ENCODE results near the gene LINC00305. TPM values are rescaled to one million over a fixed set of nuclear protein-coding genes. Genes with fewer than 3 reads are reported as not detected.
A peak's percentile ranks its signal among the peaks of the same experiment; 100 is the strongest.

The LINC00305 gene
- total and polyA plus RNA-seq, 7 experiments from 2014 or later, result not detected

- no peak overlapping the region for H3K27ac Mint-ChIP-seq
- H3K27me3 Mint-ChIP-seq, result peaks cover 0 to 12% (median 0%) of the 10 kb centered on the region in 5 donors
- no peak for DNase-seq
- no peaks in the 10 kb centered on the region for H3K4me1 Mint-ChIP-seq
- Histone ChIP-seq H3K9me3 (ENCODE audit: control insufficient read depth in 2 of 3, low read length in 3 of 3) (no peaks in the 10 kb centered on the region), H3K36me3 (ENCODE audit: control insufficient read depth in 2 of 3, insufficient read depth in 3 of 3, low read length in 3 of 3) (no peaks in the 10 kb centered on the region), H3K4me3 (ENCODE audit: low read length) (no peak overlapping the region), H3K27me3 (ENCODE audit: control insufficient read depth in 2 of 2, insufficient read depth in 2 of 2, low read length in 2 of 2) (no peaks in the 10 kb centered on the region), H3K27ac (ENCODE audit: low read depth, low read length) (no peak overlapping the region), H3K4me1 (ENCODE audit: control insufficient read depth in 2 of 2, insufficient read depth in 2 of 2, low read length in 2 of 2) (no peaks in the 10 kb centered on the region)
- intact Hi-C loops (cut with micrococcal nuclease), result no loop called here
- ChIA-PET POLR2A (no interaction called here), CTCF (no interaction called here)
- no peak for ATAC-seq
- no peaks in the 10 kb centered on the region for H3K36me3 Mint-ChIP-seq
- H3K9me3 Mint-ChIP-seq, result peaks cover 0 to 3% (median 0%) of the 10 kb centered on the region in 11 donors
- H3K4me3 Mint-ChIP-seq, result no peak overlapping the region
Measured at GRCh38 chr18:64044616-64045015, 104.3 kb downstream of the LINC00305 start.

GRCh38 chr18:64042728-64043358 is 106.0 kb downstream of the LINC00305 start:
- H3K27me3 ChIP-seq (ENCODE audit: control insufficient read depth in 2 of 2, insufficient read depth in 2 of 2, low read length in 2 of 2), result no peaks in the 10 kb centered on the region
- H3K27ac ChIP-seq (ENCODE audit: low read depth, low read length), result no peak overlapping the region
- intact Hi-C loops (cut with micrococcal nuclease), result no loop called here
- Mint-ChIP-seq H3K27ac (no peak overlapping the region), H3K36me3 (no peaks in the 10 kb centered on the region), H3K4me1 (no peaks in the 10 kb centered on the region), H3K27me3 (peaks cover 0 to 12% (median 0%) of the 10 kb centered on the region in 5 donors), H3K9me3 (peaks cover 0 to 3% (median 0%) of the 10 kb centered on the region in 11 donors), H3K4me3 (no peak overlapping the region)
- ChIA-PET CTCF (no interaction called here), POLR2A (no interaction called here)
- DNase-seq, result no peak
- no peak overlapping the region for H3K4me3 ChIP-seq (ENCODE audit: low read length)
- H3K9me3 ChIP-seq (ENCODE audit: control insufficient read depth in 2 of 3, low read length in 3 of 3), result no peaks in the 10 kb centered on the region
- no peaks in the 10 kb centered on the region for H3K36me3 ChIP-seq (ENCODE audit: control insufficient read depth in 2 of 3, insufficient read depth in 3 of 3, low read length in 3 of 3)
- H3K4me1 ChIP-seq (ENCODE audit: control insufficient read depth in 2 of 2, insufficient read depth in 2 of 2, low read length in 2 of 2), result no peaks in the 10 kb centered on the region
- ATAC-seq, result no peak

- intact Hi-C loops (cut with micrococcal nuclease), result loop anchor here in 1 of 2 donors (5.0 kb wide), 2 partner anchors 369 to 1499 kb away; no protein-coding TSS in a partner anchor
- DNase-seq (peak in 3 of 9 donors; percentile 5 to 15 (median 11)), ATAC-seq (no peak)
- Histone ChIP-seq H3K4me3 (ENCODE audit: low read length) (no peak overlapping the region), H3K36me3 (ENCODE audit: control insufficient read depth in 2 of 3, insufficient read depth in 3 of 3, low read length in 3 of 3) (no peaks in the 10 kb centered on the region), H3K27ac (ENCODE audit: low read depth, low read length) (no peak overlapping the region), H3K27me3 (ENCODE audit: control insufficient read depth in 2 of 2, insufficient read depth in 2 of 2, low read length in 2 of 2) (no peaks in the 10 kb centered on the region), H3K4me1 (ENCODE audit: control insufficient read depth in 2 of 2, insufficient read depth in 2 of 2, low read length in 2 of 2) (no peaks in the 10 kb centered on the region), H3K9me3 (ENCODE audit: control insufficient read depth in 2 of 3, low read length in 3 of 3) (no peaks in the 10 kb centered on the region)
- CTCF ChIA-PET, result no interaction called here
- Mint-ChIP-seq H3K27me3 (peaks cover 0 to 19% (median 3%) of the 10 kb centered on the region in 5 donors), H3K36me3 (no peaks in the 10 kb centered on the region), H3K27ac (no peak overlapping the region), H3K9me3 (no peaks in the 10 kb centered on the region), H3K4me3 (no peak overlapping the region), H3K4me1 (no peaks in the 10 kb centered on the region)
- POLR2A ChIA-PET, result no interaction called here
Measured at GRCh38 chr18:64037812-64038414, 111.0 kb downstream of the LINC00305 start.

GRCh38 chr18:64032312-64032711 is 116.6 kb downstream of the LINC00305 start:
- H3K27me3 ChIP-seq (ENCODE audit: control insufficient read depth in 2 of 2, insufficient read depth in 2 of 2, low read length in 2 of 2), result no peaks in the 10 kb centered on the region
- no peaks in the 10 kb centered on the region for H3K4me1 Mint-ChIP-seq
- no peaks in the 10 kb centered on the region for H3K36me3 ChIP-seq (ENCODE audit: control insufficient read depth in 2 of 3, insufficient read depth in 3 of 3, low read length in 3 of 3)
- DNase-seq (no peak), ATAC-seq (no peak)
- peaks cover 0 to 2% (median 0%) of the 10 kb centered on the region in 11 donors for H3K9me3 Mint-ChIP-seq
- no peak overlapping the region for H3K27ac Mint-ChIP-seq
- peaks cover 0 to 39% (median 11%) of the 10 kb centered on the region in 5 donors for H3K27me3 Mint-ChIP-seq
- no peaks in the 10 kb centered on the region for H3K9me3 ChIP-seq (ENCODE audit: control insufficient read depth in 2 of 3, low read length in 3 of 3)
- intact Hi-C loops (cut with micrococcal nuclease), result no loop called here
- H3K36me3 Mint-ChIP-seq, result peaks cover 0 to 4% (median 0%) of the 10 kb centered on the region in 5 donors
- H3K4me3 Mint-ChIP-seq, result no peak overlapping the region
- no peak overlapping the region for H3K27ac ChIP-seq (ENCODE audit: low read depth, low read length)
- POLR2A ChIA-PET, result no interaction called here
- CTCF ChIA-PET, result no interaction called here
- H3K4me3 ChIP-seq (ENCODE audit: low read length), result no peak overlapping the region
- no peaks in the 10 kb centered on the region for H3K4me1 ChIP-seq (ENCODE audit: control insufficient read depth in 2 of 2, insufficient read depth in 2 of 2, low read length in 2 of 2)

GRCh38 chr18:64031411-64031810 is 117.5 kb downstream of the LINC00305 start:
- no peak overlapping the region for H3K4me3 Mint-ChIP-seq
- DNase-seq, result no peak
- H3K36me3 ChIP-seq (ENCODE audit: control insufficient read depth in 2 of 3, insufficient read depth in 3 of 3, low read length in 3 of 3), result no peaks in the 10 kb centered on the region
- no peaks in the 10 kb centered on the region for H3K27me3 ChIP-seq (ENCODE audit: control insufficient read depth in 2 of 2, insufficient read depth in 2 of 2, low read length in 2 of 2)
- no peaks in the 10 kb centered on the region for H3K9me3 ChIP-seq (ENCODE audit: control insufficient read depth in 2 of 3, low read length in 3 of 3)
- CTCF ChIA-PET, result no interaction called here
- intact Hi-C loops (cut with micrococcal nuclease), result no loop called here
- no peaks in the 10 kb centered on the region for H3K4me1 ChIP-seq (ENCODE audit: control insufficient read depth in 2 of 2, insufficient read depth in 2 of 2, low read length in 2 of 2)
- POLR2A ChIA-PET, result no interaction called here
- H3K27ac ChIP-seq (ENCODE audit: low read depth, low read length), result no peak overlapping the region
- H3K4me3 ChIP-seq (ENCODE audit: low read length), result no peak overlapping the region
- peaks cover 0 to 2% (median 0%) of the 10 kb centered on the region in 11 donors for H3K9me3 Mint-ChIP-seq
- ATAC-seq, result no peak
- no peaks in the 10 kb centered on the region for H3K4me1 Mint-ChIP-seq
- H3K27me3 Mint-ChIP-seq, result peaks cover 0 to 40% (median 14%) of the 10 kb centered on the region in 5 donors
- peaks cover 0 to 4% (median 0%) of the 10 kb centered on the region in 5 donors for H3K36me3 Mint-ChIP-seq
- H3K27ac Mint-ChIP-seq, result no peak overlapping the region

Other genes starting within 250 kb of the LINC00305 start
- 1 to 10 TPM in 1 of 5 experiments, not detected in 4; 1.5 TPM for gene SERPINB10, start 241.1 kb downstream of the LINC00305 start, total RNA-seq
- not detected for gene SERPINB10, start 241.1 kb downstream of the LINC00305 start, polyA plus RNA-seq
- 1 to 10 TPM in 1 of 5 experiments, not detected in 4; 5.1 TPM for gene HMSD, start 199.8 kb downstream of the LINC00305 start, total RNA-seq
- not detected for gene HMSD, start 199.8 kb downstream of the LINC00305 start, polyA plus RNA-seq
- 10 to 100 TPM in 2 of 5 experiments, 1 to 10 TPM in 3; 9.2 to 15.7 (median 10.0) TPM for gene SERPINB8, start 179.0 kb downstream of the LINC00305 start, total RNA-seq
- 1 to 10 TPM; 7.8 to 9.6 TPM for gene SERPINB8, start 179.0 kb downstream of the LINC00305 start, polyA plus RNA-seq